Measurements from ENCODE around the gene C2orf69. TPM values are rescaled to one million over a fixed set of nuclear protein-coding genes. Genes with fewer than 3 reads are reported as not detected.

Gene C2orf69
- total RNA-seq, 2 donors from 2014 or later: 16.3 to 24.6 TPM

GRCh38 chr2:199916980-199917379 is 5.9 kb downstream of the C2orf69 start:
- Histone ChIP-seq H3K27ac (ENCODE audit: low read depth, low read length) (no peak overlapping the region), H3K9ac (ENCODE audit: extremely low read depth, low read length, poor library complexity, severe bottlenecking) (no peak overlapping the region), H3K36me3 (ENCODE audit: control insufficient read depth, insufficient read depth, low read length) (peaks cover 69% of the 10 kb centered on the region), H3K4me1 (ENCODE audit: control insufficient read depth, insufficient read depth, low read length) (no peaks in the 10 kb centered on the region), H3K27me3 (ENCODE audit: control insufficient read depth, insufficient read depth, low read length, poor library complexity, severe bottlenecking) (no peaks in the 10 kb centered on the region), H3K4me3 (ENCODE audit: low read length) (peak overlapping the region; percentile 68), H3K9me3 (ENCODE audit: control insufficient read depth, low read length) (peaks cover 54% of the 10 kb centered on the region)
- Mint-ChIP-seq H3K4me3 (no peak overlapping the region), H3K27me3 (ENCODE audit: insufficient read depth) (no peaks in the 10 kb centered on the region), H3K9me3 (peaks cover 36% of the 10 kb centered on the region), H3K27ac (no peak overlapping the region), H3K36me3 (ENCODE audit: low read depth) (peaks cover 67% of the 10 kb centered on the region), H3K4me1 (peaks cover 5% of the 10 kb centered on the region)
- DNase-seq: no peak
- TF ChIP-seq, protein P1, sequence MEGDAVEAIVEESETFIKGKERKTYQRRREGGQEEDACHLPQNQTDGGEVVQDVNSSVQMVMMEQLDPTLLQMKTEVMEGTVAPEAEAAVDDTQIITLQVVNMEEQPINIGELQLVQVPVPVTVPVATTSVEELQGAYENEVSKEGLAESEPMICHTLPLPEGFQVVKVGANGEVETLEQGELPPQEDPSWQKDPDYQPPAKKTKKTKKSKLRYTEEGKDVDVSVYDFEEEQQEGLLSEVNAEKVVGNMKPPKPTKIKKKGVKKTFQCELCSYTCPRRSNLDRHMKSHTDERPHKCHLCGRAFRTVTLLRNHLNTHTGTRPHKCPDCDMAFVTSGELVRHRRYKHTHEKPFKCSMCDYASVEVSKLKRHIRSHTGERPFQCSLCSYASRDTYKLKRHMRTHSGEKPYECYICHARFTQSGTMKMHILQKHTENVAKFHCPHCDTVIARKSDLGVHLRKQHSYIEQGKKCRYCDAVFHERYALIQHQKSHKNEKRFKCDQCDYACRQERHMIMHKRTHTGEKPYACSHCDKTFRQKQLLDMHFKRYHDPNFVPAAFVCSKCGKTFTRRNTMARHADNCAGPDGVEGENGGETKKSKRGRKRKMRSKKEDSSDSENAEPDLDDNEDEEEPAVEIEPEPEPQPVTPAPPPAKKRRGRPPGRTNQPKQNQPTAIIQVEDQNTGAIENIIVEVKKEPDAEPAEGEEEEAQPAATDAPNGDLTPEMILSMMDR (conservative IDR thresholded peaks at IDR 0.05): no peak
- WGBS, 2 experiments (ENCODE audit: insufficient coverage in 1 of 2, insufficient read length in 1 of 2): 96 to 100% methylated on average over 3 to 4 of the region's 4 CpGs

- Histone ChIP-seq H3K9me3 (ENCODE audit: control insufficient read depth, low read length) (peaks cover 17% of the 10 kb centered on the region), H3K27me3 (ENCODE audit: control insufficient read depth, insufficient read depth, low read length, poor library complexity, severe bottlenecking) (no peaks in the 10 kb centered on the region), H3K36me3 (ENCODE audit: control insufficient read depth, insufficient read depth, low read length) (peaks cover 55% of the 10 kb centered on the region), H3K27ac (ENCODE audit: low read depth, low read length) (no peak overlapping the region), H3K9ac (ENCODE audit: extremely low read depth, low read length, poor library complexity, severe bottlenecking) (no peak overlapping the region), H3K4me1 (ENCODE audit: control insufficient read depth, insufficient read depth, low read length) (no peaks in the 10 kb centered on the region), H3K4me3 (ENCODE audit: low read length) (no peak overlapping the region)
- Mint-ChIP-seq H3K27me3 (ENCODE audit: insufficient read depth) (no peaks in the 10 kb centered on the region), H3K4me1 (peaks cover 8% of the 10 kb centered on the region), H3K36me3 (ENCODE audit: low read depth) (peaks cover 44% of the 10 kb centered on the region), H3K27ac (peak overlapping the region; percentile 72), H3K4me3 (no peak overlapping the region), H3K9me3 (peaks cover 12% of the 10 kb centered on the region)
- TF ChIP-seq, protein P1 (conservative IDR thresholded peaks at IDR 0.05): no peak
- DNase-seq: no peak
- WGBS, 2 experiments (ENCODE audit: insufficient coverage in 1 of 2, insufficient read length in 1 of 2): 71 to 83% methylated on average over 4 of the region's 5 CpGs
These were observed 11.8 kb downstream of the C2orf69 start for GRCh38 chr2:199922856-199923255.

GRCh38 chr2:199923924-199924323 is 12.8 kb downstream of the C2orf69 start:
- no peak overlapping the region for H3K27ac Mint-ChIP-seq
- WGBS, 2 experiments (ENCODE audit: insufficient coverage in 1 of 2, insufficient read length in 1 of 2): 96% methylated on average over 2 of the region's 2 CpGs; no CpG with 5 or more reads in 1 of the 2 experiments

More at GRCh38 chr2:199923924-199924323, 12.8 kb downstream of the C2orf69 start:
- H3K27me3 Mint-ChIP-seq (ENCODE audit: insufficient read depth): no peaks in the 10 kb centered on the region
- H3K4me1 Mint-ChIP-seq: peaks cover 15% of the 10 kb centered on the region
- Histone ChIP-seq H3K4me1 (ENCODE audit: control insufficient read depth, insufficient read depth, low read length) (no peaks in the 10 kb centered on the region), H3K4me3 (ENCODE audit: low read length) (no peak overlapping the region), H3K27ac (ENCODE audit: low read depth, low read length) (no peak overlapping the region), H3K27me3 (ENCODE audit: control insufficient read depth, insufficient read depth, low read length, poor library complexity, severe bottlenecking) (no peaks in the 10 kb centered on the region), H3K36me3 (ENCODE audit: control insufficient read depth, insufficient read depth, low read length) (peaks cover 46% of the 10 kb centered on the region), H3K9me3 (ENCODE audit: control insufficient read depth, low read length) (peaks cover 9% of the 10 kb centered on the region), H3K9ac (ENCODE audit: extremely low read depth, low read length, poor library complexity, severe bottlenecking) (no peak overlapping the region)
- H3K36me3 Mint-ChIP-seq (ENCODE audit: low read depth): peaks cover 36% of the 10 kb centered on the region
- no peak overlapping the region for H3K4me3 Mint-ChIP-seq
- TF ChIP-seq, protein P1 (conservative IDR thresholded peaks at IDR 0.05): no peak
- peaks cover 5% of the 10 kb centered on the region for H3K9me3 Mint-ChIP-seq
- no peak for DNase-seq

Data from endodermal cell (in vitro differentiated cells).